Urinary bladder (tissue), 4 donors: Measurements from ENCODE around the gene SLC6A5. TPM values are rescaled to one million over a fixed set of nuclear protein-coding genes. Genes with fewer than 3 reads are reported as not detected.

Experiments used
- DNase-seq: peaks from one replicate; pipeline ENCODE4 v3.0.0-alpha.2; 2015; ENCODE audit errors: extremely low spot score
- H3K27ac ChIP-seq: one replicate; pipeline ENCODE4 v1.5.1; 2013; ENCODE audit warnings: low read depth, mild to moderate bottlenecking, moderate library complexity
- H3K36me3 ChIP-seq: one replicate; pipeline ENCODE4 v1.6.1; 2013; ENCODE audit warnings: mild to moderate bottlenecking, moderate library complexity; ENCODE audit not compliant: insufficient read depth
- H3K4me1 ChIP-seq: one replicate; pipeline ENCODE4 v1.6.1; 2013; ENCODE audit warnings: mild to moderate bottlenecking, moderate library complexity; ENCODE audit not compliant: insufficient read depth
- H3K4me3 ChIP-seq: one replicate; pipeline ENCODE4 v1.5.1; 2013; ENCODE audit warnings: low read depth, low read length
- WGBS: extraction: QIAGEN DNeasy Blood & Tissue Kit; methylation state at CpG from one replicate; pipeline ENCODE4 v1.1.7; 2013; 5-methylcytosine and 5-hydroxymethylcytosine counted together
- polyA plus RNA-seq: library from polyadenylated mRNA; stranded (reverse); fragments of 200-250 nt; gene quantifications from one replicate; pipeline ENCODE4 v1.2.3, GENCODE V29; 2013
- total RNA-seq: library from RNA; depleted of rRNA; stranded (reverse); fragments of >200 nt; gene quantifications from one replicate; pipeline ENCODE4 v1.2.3, GENCODE V29; 2014
- donor health status: healthy with polysubstance abuse.
- donor health status: healthy.

SLC6A5 gene
- total and polyA plus RNA-seq, 2 donors, result not detected

GRCh38 chr11:20672575-20672974 lies 73.2 kb downstream of the SLC6A5 start:
- WGBS, result 29% methylated on average over 2 of the region's 2 CpGs

GRCh38 chr11:20676658-20677057 lies 77.2 kb downstream of the SLC6A5 start:
- Histone ChIP-seq H3K36me3 (no peaks in the 10 kb centered on the region), H3K4me1 (no peaks in the 10 kb centered on the region), H3K27ac (no peak overlapping the region), H3K4me3 (no peak overlapping the region)
- 86% methylated on average over 2 of the region's 2 CpGs for WGBS
- DNase-seq, result no peak

More at GRCh38 chr11:20672575-20672974, 73.2 kb downstream of the SLC6A5 start:
- H3K27ac ChIP-seq, result no peak overlapping the region
- no peaks in the 10 kb centered on the region for H3K36me3 ChIP-seq
- no peak for DNase-seq
- H3K4me1 ChIP-seq, result no peaks in the 10 kb centered on the region
- H3K4me3 ChIP-seq, result no peak overlapping the region

GRCh38 chr11:20688761-20689160 lies 89.4 kb downstream of the SLC6A5 start:
- Histone ChIP-seq H3K36me3 (no peaks in the 10 kb centered on the region), H3K4me1 (no peaks in the 10 kb centered on the region), H3K4me3 (no peak overlapping the region), H3K27ac (no peak overlapping the region)
- WGBS, result 76% methylated on average over 3 of the region's 3 CpGs
- no peak for DNase-seq

- Histone ChIP-seq H3K36me3 (no peaks in the 10 kb centered on the region), H3K4me3 (no peak overlapping the region), H3K4me1 (no peaks in the 10 kb centered on the region), H3K27ac (no peak overlapping the region)
- 66% methylated on average over 6 of the region's 6 CpGs for WGBS
- no peak for DNase-seq
These were observed 108.5 kb downstream of the SLC6A5 start for GRCh38 chr11:20707876-20708275.

Other genes with a start within 250 kb of the SLC6A5 start
- 3.9 TPM for gene HTATIP2, start 235.9 kb upstream of the SLC6A5 start, total RNA-seq
- 58.1 TPM for gene HTATIP2, start 235.9 kb upstream of the SLC6A5 start, polyA plus RNA-seq
- 25.5 TPM for gene PRMT3, start 211.9 kb upstream of the SLC6A5 start, total RNA-seq
- 9.4 TPM for gene PRMT3, start 211.9 kb upstream of the SLC6A5 start, polyA plus RNA-seq
- gene NELL1, start 70.0 kb downstream of the SLC6A5 start, total RNA-seq, result 5.4 TPM
- 0.37 TPM for gene NELL1, start 70.0 kb downstream of the SLC6A5 start, polyA plus RNA-seq